H9 (cell line): ENCODE data around the gene OSBP2. TPM values are rescaled to one million over a fixed set of nuclear protein-coding genes. Genes with fewer than 3 reads are reported as not detected.

ENCODE experiments used
- DNase-seq: peaks from one replicate; pipeline ENCODE4 v3.0.0-alpha.2; 2017
- H2AFZ ChIP-seq: one replicate; pipeline ENCODE4 v1.6.1; 2013; ENCODE audit warnings: mild to moderate bottlenecking, low read length, control low read depth, moderate library complexity
- H2AK5ac ChIP-seq: 2 replicates; pipeline ENCODE4 v1.6.1; 2013; ENCODE audit warnings: low read length, control low read depth, mixed read lengths; ENCODE audit not compliant: insufficient read length
- H2BK120ac ChIP-seq: one replicate; pipeline ENCODE4 v1.6.1; 2013; ENCODE audit warnings: low read depth, mild to moderate bottlenecking, low read length, control low read depth, inconsistent platforms; ENCODE audit not compliant: poor library complexity, severe bottlenecking
- H2BK12ac ChIP-seq: 2 replicates; pipeline ENCODE4 v1.6.1; 2013; ENCODE audit warnings: low read length, control low read depth, mixed read lengths, low read depth; ENCODE audit not compliant: insufficient read length
- H2BK15ac ChIP-seq: 2 replicates; pipeline ENCODE4 v1.6.1; 2013; ENCODE audit warnings: low read depth, low read length, control low read depth
- H2BK20ac ChIP-seq: one replicate; pipeline ENCODE4 v1.6.1; 2013; ENCODE audit warnings: low read depth, mild to moderate bottlenecking, low read length, control low read depth, inconsistent platforms; ENCODE audit not compliant: poor library complexity, severe bottlenecking
- H2BK5ac ChIP-seq: 2 replicates; pipeline ENCODE4 v1.6.1; 2013; ENCODE audit warnings: low read length, control low read depth, mixed read lengths; ENCODE audit not compliant: insufficient read length
- H3K14ac ChIP-seq: 2 replicates; pipeline ENCODE4 v1.6.1; 2013; ENCODE audit warnings: low read length, control low read depth; ENCODE audit not compliant: insufficient read depth
- H3K18ac ChIP-seq: 2 replicates; pipeline ENCODE4 v1.6.1; 2013; ENCODE audit warnings: low read depth, mild to moderate bottlenecking, mixed read lengths, low read length, control low read depth; ENCODE audit not compliant: insufficient read length
- H3K23ac ChIP-seq: 2 replicates; pipeline ENCODE4 v1.6.1; 2013; ENCODE audit warnings: low read length, control low read depth, mixed read lengths, low read depth; ENCODE audit not compliant: insufficient read length
- H3K23me2 ChIP-seq: 2 replicates; pipeline ENCODE4 v1.6.1; 2013; ENCODE audit warnings: low read depth, mild to moderate bottlenecking, mixed read lengths, low read length, control low read depth; ENCODE audit not compliant: insufficient read length, poor library complexity, severe bottlenecking
- H3K27ac ChIP-seq: 2 replicates; pipeline ENCODE4 v1.5.1; 2013; ENCODE audit warnings: low read length, control low read depth, mixed read lengths, low read depth; ENCODE audit not compliant: insufficient read length
- H3K27me3 ChIP-seq: 2 replicates; pipeline ENCODE4 v1.6.1; 2013; ENCODE audit warnings: low read length, control low read depth, inconsistent platforms; ENCODE audit not compliant: insufficient read depth
- H3K4ac ChIP-seq: 2 replicates; pipeline ENCODE4 v1.6.1; 2013; ENCODE audit warnings: low read depth, mild to moderate bottlenecking, control low read depth, inconsistent platforms, low read length, moderate library complexity
- H3K4me1 ChIP-seq: 2 replicates; pipeline ENCODE4 v1.6.1; 2013; ENCODE audit warnings: low read length, control low read depth, inconsistent platforms; ENCODE audit not compliant: insufficient read depth
- H3K4me2 ChIP-seq: 2 replicates; pipeline ENCODE4 v1.6.1; 2013; ENCODE audit warnings: low read length, control low read depth, mixed read lengths; ENCODE audit not compliant: insufficient read length, insufficient read depth
- H3K56ac ChIP-seq: 2 replicates; pipeline ENCODE4 v1.6.1; 2013; ENCODE audit warnings: low read depth, mild to moderate bottlenecking, mixed read lengths, low read length, control low read depth; ENCODE audit not compliant: insufficient read length
- H3K79me1 ChIP-seq: 2 replicates; pipeline ENCODE4 v1.6.1; 2013; ENCODE audit warnings: low read depth, mild to moderate bottlenecking, moderate library complexity, low read length, control low read depth, inconsistent platforms; ENCODE audit not compliant: insufficient read depth, poor library complexity, severe bottlenecking
- H3K79me2 ChIP-seq: 2 replicates; pipeline ENCODE4 v1.6.1; 2013; ENCODE audit warnings: low read length, control low read depth, inconsistent platforms; ENCODE audit not compliant: insufficient read depth
- H3K9ac ChIP-seq: 2 replicates; pipeline ENCODE4 v1.6.1; 2013; ENCODE audit warnings: low read length, control low read depth, mixed read lengths; ENCODE audit not compliant: insufficient read length; ENCODE audit errors: extremely low read depth
- H3K9me3 ChIP-seq: one replicate; pipeline ENCODE4 v1.6.1; 2013; ENCODE audit warnings: low read depth, low read length, inconsistent platforms; ENCODE audit not compliant: control insufficient read depth
- H3T11ph ChIP-seq: one replicate; pipeline ENCODE4 v1.6.1; 2013; ENCODE audit warnings: mild to moderate bottlenecking, low read length, control low read depth, inconsistent platforms
- H4K20me1 ChIP-seq: one replicate; pipeline ENCODE4 v1.6.1; 2013; ENCODE audit not compliant: control insufficient read depth, insufficient read length, insufficient read depth
- H4K5ac ChIP-seq: 2 replicates; pipeline ENCODE4 v1.6.1; 2013; ENCODE audit warnings: low read depth, mild to moderate bottlenecking, mixed read lengths, low read length, control low read depth; ENCODE audit not compliant: insufficient read length
- H4K8ac ChIP-seq: replicated peaks from 2 replicates; pipeline ENCODE4 v1.6.1; 2013; ENCODE audit warnings: low read length, control low read depth, mixed read lengths, low read depth; ENCODE audit not compliant: insufficient read length
- H4K91ac ChIP-seq: 2 replicates; pipeline ENCODE4 v1.6.1; 2013; ENCODE audit warnings: low read depth, mild to moderate bottlenecking, moderate library complexity, mixed read lengths, low read length, control low read depth; ENCODE audit not compliant: insufficient read length
- H3K27ac Mint-ChIP-seq, 3 experiments: 2 replicates in 2 of 3; 3 replicates in 1 of 3; pipeline ENCODE4 v1.8.0; 2020 to 2021; ENCODE audit warnings: mixed read lengths in 3 of 3, mild to moderate bottlenecking in 1 of 3, moderate library complexity in 1 of 3
- H3K27me3 Mint-ChIP-seq: 2 replicates; pipeline ENCODE4 v1.8.0; 2021; ENCODE audit warnings: low read depth, mild to moderate bottlenecking, moderate library complexity, mixed read lengths
- H3K36me3 Mint-ChIP-seq, 3 experiments: 2 replicates in 2 of 3; 3 replicates in 1 of 3; pipeline ENCODE4 v1.8.0; 2020 to 2021; ENCODE audit warnings: low read depth in 3 of 3, mixed read lengths in 3 of 3; ENCODE audit not compliant: insufficient read depth in 1 of 3
- H3K4me1 Mint-ChIP-seq, 2 experiments: 2 replicates each; pipeline ENCODE4 v1.8.0; 2020; ENCODE audit warnings: mixed read lengths in 2 of 2
- H3K4me3 Mint-ChIP-seq, 2 experiments: 2 replicates in 1 of 2; 3 replicates in 1 of 2; pipeline ENCODE4 v1.8.0; 2020 to 2021; ENCODE audit warnings: mild to moderate bottlenecking in 2 of 2, mixed read lengths in 2 of 2, moderate library complexity in 1 of 2
- H3K9me3 Mint-ChIP-seq, 2 experiments: 2 replicates in 1 of 2; 3 replicates in 1 of 2; pipeline ENCODE4 v1.8.0; 2020; ENCODE audit warnings: mild to moderate bottlenecking in 2 of 2, mixed read lengths in 2 of 2, moderate library complexity in 1 of 2
- WGBS: extraction: QIAGEN DNeasy Blood & Tissue Kit; methylation state at CpG from one replicate; pipeline ENCODE4 v1.1.7; 2013; ENCODE audit warnings: missing lambda C conversion rate, low lambda C conversion rate, mixed read lengths; ENCODE audit not compliant: insufficient read length; ENCODE audit errors: extremely low coverage; 5-methylcytosine and 5-hydroxymethylcytosine counted together
- total RNA-seq: library from RNA; stranded (reverse); gene quantifications from 2 replicates; pipeline ENCODE4 v1.2.1, GENCODE V29; 2021
- TF ChIP-seq, protein P1 (sequence below): fragments of 200-600 bp; sonication (generic); conservative IDR thresholded peaks from 3 replicates; pipeline ENCODE4 v1.8.0; 2021; ENCODE audit warnings: antibody characterized with exemption, mild to moderate bottlenecking

The OSBP2 gene
- total RNA-seq, 1 experiment from 2014 or later, result 3.4 TPM

DNA sequence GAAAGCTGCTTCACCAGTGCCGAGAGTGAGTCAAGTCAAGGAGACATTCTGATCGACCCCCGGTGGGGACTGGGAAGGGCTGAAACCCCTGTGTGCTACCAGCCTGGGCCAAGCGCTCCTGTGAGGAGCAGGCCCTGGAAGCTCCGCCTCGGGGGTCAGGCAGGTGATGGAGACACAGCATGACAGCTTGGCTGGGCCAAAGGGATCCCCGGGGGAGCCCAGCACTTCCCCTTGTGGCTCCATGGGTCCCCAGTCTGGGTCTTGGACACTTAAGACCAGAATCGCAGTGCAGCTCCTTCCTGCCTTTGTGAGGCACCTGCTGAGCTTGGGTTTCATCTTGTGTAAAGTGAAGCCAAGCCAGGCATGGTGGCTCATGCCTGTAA, 184.7 kb downstream of the OSBP2 start:
- no peak overlapping the region for H4K8ac ChIP-seq
- peaks cover 17 to 25% of the 10 kb centered on the region in 2 experiments for H3K4me1 Mint-ChIP-seq
- H3K23me2 ChIP-seq, result no peaks in the 10 kb centered on the region
- no peak overlapping the region for H2AFZ ChIP-seq
- H4K91ac ChIP-seq, result no peak overlapping the region
- H3K56ac ChIP-seq, result no peak overlapping the region
- no CpG with 5 or more reads among the region's 8 CpGs for WGBS
- H3K4me2 ChIP-seq, result no peak overlapping the region
- no peaks in the 10 kb centered on the region for H3K27me3 ChIP-seq
- H2AK5ac ChIP-seq, result no peak overlapping the region
- no peak overlapping the region for H2BK5ac ChIP-seq
- H3K27me3 Mint-ChIP-seq, result no peaks in the 10 kb centered on the region; the same call in 1 of the 2 replicates
- no peak overlapping the region for H3K4ac ChIP-seq
- no peak overlapping the region for H3K27ac ChIP-seq
- H3K23ac ChIP-seq, result no peak overlapping the region
- no peak overlapping the region for H3K14ac ChIP-seq
- H3K36me3 Mint-ChIP-seq, result no peaks in the 10 kb centered on the region
- H4K20me1 ChIP-seq, result no peaks in the 10 kb centered on the region
- H3K79me1 ChIP-seq, result no peaks in the 10 kb centered on the region
- peak overlapping the region in 1 of 3 experiments; percentile 55; a peak in 1 of 7 replicates for H3K27ac Mint-ChIP-seq
- DNase-seq, result no peak
- no peaks in the 10 kb centered on the region for H3K9me3 Mint-ChIP-seq
- no peak overlapping the region for H2BK20ac ChIP-seq
- H3T11ph ChIP-seq, result no peak overlapping the region
- H2BK120ac ChIP-seq, result no peak overlapping the region
- H4K5ac ChIP-seq, result no peak overlapping the region
- no peak overlapping the region for H3K4me3 Mint-ChIP-seq
- H3K79me2 ChIP-seq, result no peaks in the 10 kb centered on the region
- TF ChIP-seq, protein P1, sequence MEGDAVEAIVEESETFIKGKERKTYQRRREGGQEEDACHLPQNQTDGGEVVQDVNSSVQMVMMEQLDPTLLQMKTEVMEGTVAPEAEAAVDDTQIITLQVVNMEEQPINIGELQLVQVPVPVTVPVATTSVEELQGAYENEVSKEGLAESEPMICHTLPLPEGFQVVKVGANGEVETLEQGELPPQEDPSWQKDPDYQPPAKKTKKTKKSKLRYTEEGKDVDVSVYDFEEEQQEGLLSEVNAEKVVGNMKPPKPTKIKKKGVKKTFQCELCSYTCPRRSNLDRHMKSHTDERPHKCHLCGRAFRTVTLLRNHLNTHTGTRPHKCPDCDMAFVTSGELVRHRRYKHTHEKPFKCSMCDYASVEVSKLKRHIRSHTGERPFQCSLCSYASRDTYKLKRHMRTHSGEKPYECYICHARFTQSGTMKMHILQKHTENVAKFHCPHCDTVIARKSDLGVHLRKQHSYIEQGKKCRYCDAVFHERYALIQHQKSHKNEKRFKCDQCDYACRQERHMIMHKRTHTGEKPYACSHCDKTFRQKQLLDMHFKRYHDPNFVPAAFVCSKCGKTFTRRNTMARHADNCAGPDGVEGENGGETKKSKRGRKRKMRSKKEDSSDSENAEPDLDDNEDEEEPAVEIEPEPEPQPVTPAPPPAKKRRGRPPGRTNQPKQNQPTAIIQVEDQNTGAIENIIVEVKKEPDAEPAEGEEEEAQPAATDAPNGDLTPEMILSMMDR, result no peak
- H3K4me1 ChIP-seq, result no peaks in the 10 kb centered on the region
- no peak overlapping the region for H2BK12ac ChIP-seq
- no peak overlapping the region for H3K9ac ChIP-seq
- H2BK15ac ChIP-seq, result no peak overlapping the region
- H3K9me3 ChIP-seq, result no peaks in the 10 kb centered on the region
- no peak overlapping the region for H3K18ac ChIP-seq
